ENCODE measurements around the gene INHBA.

INHBA gene

DNA sequence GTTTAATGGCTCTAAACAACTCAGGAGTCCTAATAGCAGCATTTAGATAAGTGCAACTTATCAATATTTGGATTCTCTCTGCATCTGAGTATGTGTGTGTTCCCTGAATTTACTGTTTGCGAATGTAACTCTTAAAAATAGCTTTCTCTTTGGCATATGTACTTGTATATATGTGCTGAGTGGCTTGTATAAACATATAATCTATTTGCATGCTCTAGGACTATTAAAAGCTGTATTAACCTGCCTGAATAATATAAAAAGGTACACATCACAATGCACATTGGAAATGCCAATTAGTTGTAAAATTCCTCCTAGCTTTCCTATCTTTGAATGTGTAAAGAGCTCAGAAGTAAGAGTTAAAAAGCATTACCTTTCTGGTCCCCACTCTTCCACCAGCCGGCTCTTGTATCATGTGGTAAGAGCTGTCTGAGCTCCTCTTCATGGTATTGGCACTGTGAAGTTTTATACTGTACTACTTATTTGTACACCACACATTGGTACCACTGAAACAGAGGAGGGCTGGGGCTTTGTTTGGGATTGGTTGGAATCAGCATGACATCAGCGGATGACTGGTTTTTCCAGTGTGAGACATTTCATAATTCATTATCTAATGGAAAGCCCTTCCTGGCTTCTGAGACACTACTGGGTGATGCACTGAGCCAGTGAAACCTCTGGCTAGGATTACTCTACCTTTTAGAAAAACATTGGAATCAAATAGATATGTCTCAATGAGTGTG, at the start of gene INHBA:
Gene INHBA, minus strand, starts transcription at position 456 of the 737 bp plus-strand sequence. CDS start 2,716 bp downstream, outside the sequence.
- no peak within 1 kb of the TSS for H3K4me3 ChIP-seq (replicated peaks; ENCODE audit: low read depth, low read length)
- H3K36me3 ChIP-seq (ENCODE audit: control insufficient read depth, insufficient read depth, low read length) = no peaks in the 10 kb centered on the region
- TF ChIP-seq, protein P1, sequence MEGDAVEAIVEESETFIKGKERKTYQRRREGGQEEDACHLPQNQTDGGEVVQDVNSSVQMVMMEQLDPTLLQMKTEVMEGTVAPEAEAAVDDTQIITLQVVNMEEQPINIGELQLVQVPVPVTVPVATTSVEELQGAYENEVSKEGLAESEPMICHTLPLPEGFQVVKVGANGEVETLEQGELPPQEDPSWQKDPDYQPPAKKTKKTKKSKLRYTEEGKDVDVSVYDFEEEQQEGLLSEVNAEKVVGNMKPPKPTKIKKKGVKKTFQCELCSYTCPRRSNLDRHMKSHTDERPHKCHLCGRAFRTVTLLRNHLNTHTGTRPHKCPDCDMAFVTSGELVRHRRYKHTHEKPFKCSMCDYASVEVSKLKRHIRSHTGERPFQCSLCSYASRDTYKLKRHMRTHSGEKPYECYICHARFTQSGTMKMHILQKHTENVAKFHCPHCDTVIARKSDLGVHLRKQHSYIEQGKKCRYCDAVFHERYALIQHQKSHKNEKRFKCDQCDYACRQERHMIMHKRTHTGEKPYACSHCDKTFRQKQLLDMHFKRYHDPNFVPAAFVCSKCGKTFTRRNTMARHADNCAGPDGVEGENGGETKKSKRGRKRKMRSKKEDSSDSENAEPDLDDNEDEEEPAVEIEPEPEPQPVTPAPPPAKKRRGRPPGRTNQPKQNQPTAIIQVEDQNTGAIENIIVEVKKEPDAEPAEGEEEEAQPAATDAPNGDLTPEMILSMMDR (IDR thresholded peaks at IDR 0.05; ENCODE audit: insufficient read depth, low read length, poor library complexity, severe bottlenecking) = no peak
- DNase-seq (ENCODE audit: extremely low read depth, insufficient read length) = no peak
- H3K27me3 ChIP-seq (replicated peaks; ENCODE audit: control insufficient read depth, insufficient read depth, low read length) = no peaks in the 10 kb centered on the region; the same call in 1 of the 2 replicates

DNA sequence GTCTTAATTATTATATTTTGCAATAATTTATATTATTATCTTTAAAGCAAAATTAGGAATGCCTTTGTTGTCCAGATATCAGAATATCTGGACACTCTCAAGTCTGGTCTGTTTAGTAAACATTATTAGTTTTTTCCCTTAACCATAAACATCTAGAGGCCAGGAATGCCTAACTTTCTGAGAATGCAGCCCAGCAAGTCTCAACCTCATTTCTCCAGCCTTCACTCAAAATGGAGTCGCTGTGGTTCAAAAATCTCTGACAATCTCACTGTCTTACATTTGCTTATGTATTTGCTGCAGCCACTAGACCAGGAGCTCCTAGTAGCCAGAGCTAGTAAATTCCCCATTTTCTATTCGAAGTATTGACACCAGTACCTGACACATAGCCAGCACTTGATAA, 49.7 kb upstream of the INHBA start:
- TF ChIP-seq, protein P1 (IDR thresholded peaks at IDR 0.05; ENCODE audit: insufficient read depth, low read length, poor library complexity, severe bottlenecking) = no peak
- no peak for DNase-seq (ENCODE audit: extremely low read depth, insufficient read length)

DNA sequence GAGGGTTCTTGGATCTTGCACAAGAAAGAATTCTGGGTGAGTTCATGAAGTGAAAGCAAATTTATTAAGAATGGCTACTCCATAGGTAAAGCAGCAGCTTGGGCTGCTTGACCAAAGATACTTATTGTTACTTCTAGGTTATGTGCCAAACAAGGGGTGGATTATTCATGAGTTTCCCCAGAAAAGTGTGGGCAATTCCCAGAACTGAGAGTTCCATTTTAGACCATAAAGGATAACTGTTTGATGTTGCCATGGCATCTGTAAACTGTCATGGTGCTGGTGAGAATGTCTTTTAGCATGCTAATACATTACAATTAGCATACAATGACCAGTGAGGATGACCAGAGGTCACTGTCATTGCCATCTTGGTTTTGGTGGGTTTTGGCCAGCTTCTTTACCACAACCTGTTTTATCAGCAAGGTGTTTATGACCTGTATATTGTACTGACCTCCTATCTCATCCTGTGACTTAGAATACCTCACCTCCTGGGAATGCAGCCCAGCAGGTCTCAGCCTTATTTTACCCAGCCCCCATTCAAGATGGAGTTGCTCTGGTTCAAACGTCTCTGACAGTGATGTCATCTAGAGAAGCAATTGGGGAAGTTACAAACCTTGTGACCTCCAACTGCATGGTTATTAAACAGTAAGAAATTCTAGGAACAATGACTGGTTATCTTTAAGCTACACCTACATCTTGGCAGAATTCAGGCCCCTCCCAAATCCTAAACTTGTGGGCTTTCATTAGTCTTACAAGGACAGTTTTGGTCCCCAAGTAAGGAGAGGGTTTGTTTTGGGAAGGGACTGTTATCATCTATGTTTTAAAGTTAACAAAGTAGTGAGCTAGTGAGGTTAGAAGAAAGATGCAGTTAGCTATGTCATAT, 48.0 kb upstream of the INHBA start:
- TF ChIP-seq, protein P1 (IDR thresholded peaks at IDR 0.05; ENCODE audit: insufficient read depth, low read length, poor library complexity, severe bottlenecking) = no peak
- no peaks in the 10 kb centered on the region for H3K27me3 ChIP-seq (replicated peaks; ENCODE audit: control insufficient read depth, insufficient read depth, low read length)
- H3K4me3 ChIP-seq (replicated peaks; ENCODE audit: low read depth, low read length) = no peak overlapping the region
- DNase-seq (ENCODE audit: extremely low read depth, insufficient read length) = no peak
- no peaks in the 10 kb centered on the region for H3K36me3 ChIP-seq (ENCODE audit: control insufficient read depth, insufficient read depth, low read length)

More for the DNA sequence above, 49.7 kb upstream of the INHBA start:
- Histone ChIP-seq H3K27me3 (replicated peaks; ENCODE audit: control insufficient read depth, insufficient read depth, low read length) (no peaks in the 10 kb centered on the region), H3K4me3 (replicated peaks; ENCODE audit: low read depth, low read length) (no peak overlapping the region), H3K36me3 (ENCODE audit: control insufficient read depth, insufficient read depth, low read length) (no peaks in the 10 kb centered on the region)

DNA sequence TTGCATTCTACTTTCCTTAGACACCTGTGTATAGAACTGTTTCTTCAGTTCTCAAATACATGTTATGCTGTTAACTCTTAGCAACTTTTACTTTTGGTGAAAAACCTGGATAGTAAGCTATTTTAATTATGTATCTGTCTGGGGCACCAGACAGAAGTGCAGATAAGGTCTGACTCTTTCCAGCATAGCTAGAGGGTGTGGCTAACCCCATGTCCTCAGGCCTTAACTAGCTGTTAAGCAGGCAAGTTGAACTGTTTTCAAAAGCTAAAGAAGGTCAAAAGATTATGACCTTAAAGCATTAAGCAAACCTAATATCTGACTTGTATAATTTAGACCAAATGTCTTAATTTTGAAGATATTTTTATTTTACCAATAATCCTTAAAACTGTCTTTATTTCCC, 45.1 kb upstream of the INHBA start:
- TF ChIP-seq, protein P1 (IDR thresholded peaks at IDR 0.05; ENCODE audit: insufficient read depth, low read length, poor library complexity, severe bottlenecking) = no peak
- no peaks in the 10 kb centered on the region for H3K36me3 ChIP-seq (ENCODE audit: control insufficient read depth, insufficient read depth, low read length)
- DNase-seq (ENCODE audit: extremely low read depth, insufficient read length) = no peak
- no peak overlapping the region for H3K4me3 ChIP-seq (replicated peaks; ENCODE audit: low read depth, low read length)
- H3K27me3 ChIP-seq (replicated peaks; ENCODE audit: control insufficient read depth, insufficient read depth, low read length) = no peaks in the 10 kb centered on the region

DNA sequence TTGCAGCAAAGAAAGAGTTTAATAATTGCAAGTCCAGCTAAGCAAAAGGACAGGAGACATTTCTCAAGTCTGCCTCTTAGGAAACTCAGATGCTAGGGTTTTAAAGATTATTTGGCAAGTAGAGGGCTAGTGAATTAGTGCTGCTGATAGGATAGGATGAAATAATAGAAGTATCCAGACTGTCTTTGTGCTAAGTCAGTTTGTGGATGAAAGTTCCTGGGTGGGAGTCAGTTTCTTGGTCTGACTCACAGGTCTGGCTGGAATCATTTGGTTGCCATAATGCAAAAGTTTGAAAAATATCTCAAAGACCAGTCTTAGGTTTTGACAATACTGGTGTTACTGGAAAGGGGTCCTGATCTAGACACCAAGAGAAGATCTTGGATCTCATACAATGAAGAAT, 42.6 kb upstream of the INHBA start:
- Histone ChIP-seq H3K27me3 (replicated peaks; ENCODE audit: control insufficient read depth, insufficient read depth, low read length) (no peaks in the 10 kb centered on the region), H3K36me3 (ENCODE audit: control insufficient read depth, insufficient read depth, low read length) (no peaks in the 10 kb centered on the region), H3K4me3 (replicated peaks; ENCODE audit: low read depth, low read length) (no peak overlapping the region)
- TF ChIP-seq, protein P1 (IDR thresholded peaks at IDR 0.05; ENCODE audit: insufficient read depth, low read length, poor library complexity, severe bottlenecking) = no peak
- DNase-seq (ENCODE audit: extremely low read depth, insufficient read length) = no peak
